HUDEP-2 (cell line): ENCODE measurements around the gene FMR1NB.
A peak's percentile ranks its signal among the peaks of the same experiment; 100 is the strongest.

Experiments used
- DNase-seq, 76 experiments: peaks; one replicate each; lab custom pipeline; 2025; ENCODE audit not compliant: unreplicated experiment in 76 of 76; lab: John Stamatoyannopoulos, UW

The FMR1NB gene

GRCh38 chrX:147981038-147981752, at the start of gene FMR1NB:
Gene FMR1NB, plus strand, starts transcription at chrX:147981337. Its CDS starts 66 bp downstream, at chrX:147981403.
- DNase-seq: no peak

- DNase-seq: no peak
Observed at GRCh38 chrX:147933815-147934214, 47.3 kb upstream of the FMR1NB start.

GRCh38 chrX:147935156-147935758, 45.9 kb upstream of the FMR1NB start:
- DNase-seq: no peak

- DNase-seq: no peak
Observed at GRCh38 chrX:147945286-147945685, 35.9 kb upstream of the FMR1NB start.

GRCh38 chrX:147948531-147948930, 32.6 kb upstream of the FMR1NB start:
- DNase-seq: no peak

GRCh38 chrX:147950352-147950751, 30.8 kb upstream of the FMR1NB start:
- no peak for DNase-seq

GRCh38 chrX:147953976-147954375, 27.2 kb upstream of the FMR1NB start:
- DNase-seq: no peak

GRCh38 chrX:147957291-147957690, 23.8 kb upstream of the FMR1NB start:
- no peak for DNase-seq

- DNase-seq: no peak
Observed at GRCh38 chrX:147958291-147958690, 22.8 kb upstream of the FMR1NB start.

- DNase-seq: no peak
Observed at GRCh38 chrX:147960722-147961121, 20.4 kb upstream of the FMR1NB start.

- DNase-seq: no peak
Observed at GRCh38 chrX:147962476-147962875, 18.7 kb upstream of the FMR1NB start.

- no peak for DNase-seq
Observed at GRCh38 chrX:147978931-147979330, 2.2 kb upstream of the FMR1NB start.

- no peak for DNase-seq
Observed at GRCh38 chrX:148020329-148020728, 39.2 kb downstream of the FMR1NB start.

GRCh38 chrX:148024425-148025148, 43.5 kb downstream of the FMR1NB start:
- DNase-seq: no peak

- no peak for DNase-seq
Observed at GRCh38 chrX:148035380-148035779, 54.2 kb downstream of the FMR1NB start.

- DNase-seq: no peak
Observed at GRCh38 chrX:148037020-148037419, 55.9 kb downstream of the FMR1NB start.

- DNase-seq: no peak
Observed at GRCh38 chrX:148043271-148043855, 62.2 kb downstream of the FMR1NB start.

GRCh38 chrX:148047200-148047599, 66.1 kb downstream of the FMR1NB start:
- DNase-seq: no peak

GRCh38 chrX:148049441-148049840, 68.3 kb downstream of the FMR1NB start:
- peak in 9 of 76 experiments; percentile 0 to 21 (median 3) for DNase-seq

GRCh38 chrX:148051973-148052372, 70.8 kb downstream of the FMR1NB start:
- DNase-seq: no peak

GRCh38 chrX:148067285-148067684, 86.1 kb downstream of the FMR1NB start:
- no peak for DNase-seq
